Tibial artery (tissue), 4 donors: ENCODE measurements around the gene SNRK.

ENCODE experiments used
- DNase-seq, 2 donors: peaks; one replicate each; pipeline ENCODE4 v3.0.0-alpha.2; 2019
- H3K27ac ChIP-seq, 2 donors: fragments of 200-600 bp; sonication (generic) in 1 of 2; 1 replicate in 1 of 2; 2 replicates in 1 of 2; pipeline ENCODE4 v1.5.1; 2018 to 2019; ENCODE audit warnings: mild to moderate bottlenecking in 1 of 2
- H3K27me3 ChIP-seq, 2 donors: fragments of 200-600 bp; sonication (generic) in 1 of 2; one replicate each; pipeline versions ENCODE4 v1.5.1 to v1.6.0; 2016 to 2019
- H3K36me3 ChIP-seq, 3 donors: fragments of 200-600 bp; sonication (generic) in 2 of 3; one replicate each; pipeline ENCODE4 v1.5.1; 2016 to 2019; ENCODE audit warnings: mild to moderate bottlenecking in 2 of 3
- H3K4me1 ChIP-seq, 4 donors: fragments of 200-600 bp; sonication (generic) in 2 of 4; 1 replicate in 3 of 4; 2 replicates in 1 of 4; pipeline ENCODE4 v1.5.1; 2016 to 2019
- H3K4me3 ChIP-seq, 2 donors: fragments of 200-600 bp; sonication (generic) in 1 of 2; 1 replicate in 1 of 2; 2 replicates in 1 of 2; pipeline ENCODE4 v1.5.1; 2018 to 2019; ENCODE audit warnings: mild to moderate bottlenecking in 2 of 2
- H3K9me3 ChIP-seq, 3 donors: fragments of 200-600 bp; sonication (generic) in 1 of 3; one replicate each; pipeline ENCODE4 v1.5.1; 2016 to 2019
- intact Hi-C: fragments of 100-400 bp; cut with DNase I; formaldehyde crosslinking; loops from one replicate; pipeline ENCODE4 v1.15.0; 2023; ENCODE audit warnings: low total_unique reads
- TF ChIP-seq, protein P1 (sequence below), 2 experiments: fragments of 200-600 bp in 1 of 2; fragments of 450-650 bp in 1 of 2; IDR thresholded peaks; one replicate each; pipeline ENCODE4 v1.5.1; 2017 to 2019; ENCODE audit warnings: antibody characterized with exemption in 2 of 2, mild to moderate bottlenecking in 1 of 2, moderate library complexity in 1 of 2

Gene SNRK

DNA sequence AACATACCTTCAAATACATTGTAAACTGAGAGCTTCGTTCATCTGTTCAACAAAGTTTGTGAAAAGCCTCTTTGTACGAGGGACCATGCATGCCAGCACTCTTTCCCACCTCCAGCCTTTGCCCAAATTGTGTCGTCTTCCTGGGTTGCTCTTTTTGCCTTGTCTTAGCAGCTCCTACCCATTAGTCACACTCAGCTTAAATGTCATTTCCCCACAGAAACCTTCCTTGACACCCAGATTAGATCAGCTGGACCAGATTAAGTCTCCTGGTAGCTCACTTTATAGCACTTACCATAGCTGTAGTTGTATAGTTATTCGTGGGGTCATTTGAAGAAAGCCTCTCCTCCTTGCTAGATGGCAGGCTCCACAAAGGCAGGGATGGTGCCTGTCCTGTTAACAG is 24.1 kb upstream of the SNRK start:
- Histone ChIP-seq H3K36me3 (no peaks in the 10 kb centered on the region), H3K27ac (no peak overlapping the region), H3K27me3 (no peaks in the 10 kb centered on the region), H3K9me3 (no peaks in the 10 kb centered on the region), H3K4me3 (no peak overlapping the region), H3K4me1 (no peaks in the 10 kb centered on the region)
- TF ChIP-seq, protein P1, sequence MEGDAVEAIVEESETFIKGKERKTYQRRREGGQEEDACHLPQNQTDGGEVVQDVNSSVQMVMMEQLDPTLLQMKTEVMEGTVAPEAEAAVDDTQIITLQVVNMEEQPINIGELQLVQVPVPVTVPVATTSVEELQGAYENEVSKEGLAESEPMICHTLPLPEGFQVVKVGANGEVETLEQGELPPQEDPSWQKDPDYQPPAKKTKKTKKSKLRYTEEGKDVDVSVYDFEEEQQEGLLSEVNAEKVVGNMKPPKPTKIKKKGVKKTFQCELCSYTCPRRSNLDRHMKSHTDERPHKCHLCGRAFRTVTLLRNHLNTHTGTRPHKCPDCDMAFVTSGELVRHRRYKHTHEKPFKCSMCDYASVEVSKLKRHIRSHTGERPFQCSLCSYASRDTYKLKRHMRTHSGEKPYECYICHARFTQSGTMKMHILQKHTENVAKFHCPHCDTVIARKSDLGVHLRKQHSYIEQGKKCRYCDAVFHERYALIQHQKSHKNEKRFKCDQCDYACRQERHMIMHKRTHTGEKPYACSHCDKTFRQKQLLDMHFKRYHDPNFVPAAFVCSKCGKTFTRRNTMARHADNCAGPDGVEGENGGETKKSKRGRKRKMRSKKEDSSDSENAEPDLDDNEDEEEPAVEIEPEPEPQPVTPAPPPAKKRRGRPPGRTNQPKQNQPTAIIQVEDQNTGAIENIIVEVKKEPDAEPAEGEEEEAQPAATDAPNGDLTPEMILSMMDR (IDR thresholded peaks at IDR 0.05): no peak
- intact Hi-C loops: no loop called here
- DNase-seq: no peak

DNA sequence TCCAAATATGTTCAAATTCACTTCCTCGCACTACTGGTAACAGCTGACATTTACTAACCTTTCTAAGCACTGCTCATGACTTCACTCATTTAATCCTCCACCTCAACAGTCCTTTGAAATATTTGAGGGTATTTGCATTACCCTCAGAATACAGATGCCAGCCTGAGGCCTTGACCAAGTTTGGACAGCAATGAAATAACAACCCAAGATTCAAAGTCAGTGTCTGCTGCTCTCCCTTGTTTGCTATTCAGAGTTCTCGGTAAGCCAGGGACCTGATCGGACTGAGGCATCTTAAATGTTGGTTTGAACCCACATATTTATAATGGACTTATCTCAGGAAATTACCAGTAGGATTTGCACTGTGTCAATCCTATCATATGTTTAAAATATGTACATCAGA is 19.9 kb upstream of the SNRK start:
- no peak overlapping the region for H3K27ac ChIP-seq
- intact Hi-C loops: no loop called here
- no peak overlapping the region for H3K4me3 ChIP-seq
- H3K9me3 ChIP-seq: no peaks in the 10 kb centered on the region
- H3K36me3 ChIP-seq: no peaks in the 10 kb centered on the region
- DNase-seq: no peak
- TF ChIP-seq, protein P1 (IDR thresholded peaks at IDR 0.05): no peak
- H3K4me1 ChIP-seq: no peaks in the 10 kb centered on the region
- H3K27me3 ChIP-seq: no peaks in the 10 kb centered on the region

DNA sequence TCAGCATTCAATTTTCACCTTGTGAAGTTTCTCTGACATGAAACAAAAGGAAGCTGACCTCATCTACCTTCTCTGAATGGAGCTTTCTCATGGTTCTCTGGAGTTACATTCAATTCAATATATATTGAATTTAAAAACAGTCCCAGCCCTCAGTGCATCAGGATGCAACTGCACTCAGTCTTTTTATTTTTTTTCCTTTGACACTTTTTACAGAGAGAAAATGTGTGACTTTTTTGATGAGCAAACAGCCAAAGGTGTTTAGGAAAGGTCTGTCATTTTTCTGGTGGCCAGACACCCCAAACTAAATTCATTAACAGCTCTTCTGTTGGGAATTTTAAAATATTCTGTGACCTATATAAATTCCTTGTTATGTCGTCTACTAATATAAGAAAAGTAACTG is 19.3 kb upstream of the SNRK start:
- DNase-seq: no peak
- intact Hi-C loops: no loop called here
- H3K4me1 ChIP-seq: no peaks in the 10 kb centered on the region
- H3K27me3 ChIP-seq: no peaks in the 10 kb centered on the region
- H3K9me3 ChIP-seq: no peaks in the 10 kb centered on the region
- TF ChIP-seq, protein P1 (IDR thresholded peaks at IDR 0.05): no peak
- no peak overlapping the region for H3K27ac ChIP-seq
- no peak overlapping the region for H3K4me3 ChIP-seq
- H3K36me3 ChIP-seq: no peaks in the 10 kb centered on the region

DNA sequence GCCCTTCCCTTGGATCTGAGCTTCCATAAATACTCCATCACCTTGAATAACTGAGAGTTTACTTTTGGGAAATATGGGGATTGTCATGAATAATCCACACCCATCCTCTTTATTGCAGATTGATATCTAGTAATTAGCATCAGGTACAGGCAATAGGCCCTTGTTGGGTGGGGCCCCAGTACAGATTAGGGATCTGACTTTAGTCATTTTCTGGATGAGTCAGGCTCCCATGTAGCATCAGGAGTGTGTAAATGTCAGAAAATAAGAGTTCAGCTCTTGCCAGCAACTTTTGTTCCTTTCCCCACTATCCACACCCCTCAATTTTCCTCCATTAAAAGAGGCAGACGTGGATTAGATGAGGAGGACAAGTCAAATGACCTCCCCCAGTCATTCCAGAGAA is 17.7 kb upstream of the SNRK start:
- Histone ChIP-seq H3K27me3 (no peaks in the 10 kb centered on the region), H3K4me1 (no peaks in the 10 kb centered on the region), H3K27ac (no peak overlapping the region), H3K36me3 (no peaks in the 10 kb centered on the region), H3K4me3 (no peak overlapping the region), H3K9me3 (no peaks in the 10 kb centered on the region)
- intact Hi-C loops: no loop called here
- DNase-seq: no peak
- TF ChIP-seq, protein P1 (IDR thresholded peaks at IDR 0.05): no peak

DNA sequence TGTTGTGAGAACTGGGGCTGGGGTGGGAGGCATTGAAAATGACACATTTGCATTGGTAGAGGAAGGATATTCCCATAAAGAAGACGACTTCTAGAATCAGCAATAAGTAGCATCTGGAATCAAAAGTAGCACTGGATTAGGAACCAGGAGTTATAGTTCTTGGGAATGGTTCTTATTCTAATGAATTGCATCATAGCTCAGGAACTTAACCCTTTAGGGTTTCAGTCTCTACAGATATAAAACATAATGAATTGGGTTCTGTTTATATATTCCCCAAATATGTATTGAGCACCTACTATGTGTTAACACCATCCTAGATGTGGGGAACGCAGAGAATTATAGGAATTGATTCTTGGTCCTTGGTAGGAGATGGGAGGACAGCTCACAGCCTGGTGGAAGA is 16.3 kb upstream of the SNRK start:
- no peaks in the 10 kb centered on the region for H3K4me1 ChIP-seq
- H3K27ac ChIP-seq: no peak overlapping the region
- intact Hi-C loops: no loop called here
- no peaks in the 10 kb centered on the region for H3K27me3 ChIP-seq
- H3K36me3 ChIP-seq: no peaks in the 10 kb centered on the region
- H3K4me3 ChIP-seq: no peak overlapping the region
- TF ChIP-seq, protein P1 (IDR thresholded peaks at IDR 0.05): no peak
- DNase-seq: no peak
- no peaks in the 10 kb centered on the region for H3K9me3 ChIP-seq

DNA sequence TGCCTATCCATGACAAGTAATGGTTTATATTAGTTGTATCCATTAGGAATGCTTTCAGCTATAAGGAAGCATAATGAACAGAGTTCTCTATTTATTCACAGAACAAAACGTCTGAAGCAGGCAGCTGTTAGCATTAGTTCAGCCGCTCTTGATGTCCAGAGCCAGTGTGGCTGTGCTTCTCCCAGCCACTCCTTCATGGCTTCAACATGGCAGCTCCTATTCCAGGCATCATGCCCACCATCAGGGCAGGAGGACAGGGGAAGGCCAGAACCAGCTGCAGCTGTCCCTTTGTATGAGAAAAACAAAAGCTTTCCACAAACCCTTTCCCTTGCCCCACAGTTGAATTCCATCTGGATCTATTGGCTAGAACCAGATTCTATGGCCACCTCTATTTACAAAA is 12.9 kb upstream of the SNRK start:
- Histone ChIP-seq H3K4me3 (no peak overlapping the region), H3K36me3 (no peaks in the 10 kb centered on the region), H3K4me1 (no peaks in the 10 kb centered on the region), H3K9me3 (no peaks in the 10 kb centered on the region), H3K27me3 (no peaks in the 10 kb centered on the region), H3K27ac (no peak overlapping the region)
- DNase-seq: no peak
- TF ChIP-seq, protein P1 (IDR thresholded peaks at IDR 0.05): no peak
- intact Hi-C loops: no loop called here
